Measurements from ENCODE around the gene TAGLN.
A peak's percentile ranks its signal among the peaks of the same experiment; 100 is the strongest.

The TAGLN gene

GRCh38 chr11:117178210-117179034 is 20.7 kb upstream of the TAGLN start, which contains the start of gene SIDT2:
SIDT2 (plus strand) TSS chr11:117178743; CDS start chr11:117179264, 521 bp downstream.
- Mint-ChIP-seq H3K4me3 (peak within 1 kb of the TSS; percentile 97 to 99 (median 97)), H3K27me3 (ENCODE audit: low read depth) (peaks cover 4% of the 10 kb centered on the region), H3K27ac (peak within 1 kb of the TSS; percentile 95 to 98 (median 96)), H3K36me3 (ENCODE audit: low read depth) (peaks cover 5% of the 10 kb centered on the region), H3K9me3 (no peaks in the 10 kb centered on the region), H3K4me1 (peaks cover 44% of the 10 kb centered on the region)
- TF ChIP-seq CTCF (IDR thresholded peaks at IDR 0.05; ENCODE audit: unreplicated experiment in 3 of 3): no peak

GRCh38 chr11:117179048-117179999 is 19.8 kb upstream of the TAGLN start:
- Mint-ChIP-seq H3K36me3 (ENCODE audit: low read depth) (peaks cover 14% of the 10 kb centered on the region), H3K27me3 (ENCODE audit: low read depth) (peaks cover 4% of the 10 kb centered on the region), H3K4me3 (peak overlapping the region; percentile 97 to 99 (median 97)), H3K4me1 (peaks cover 37% of the 10 kb centered on the region), H3K27ac (peak overlapping the region; percentile 88 to 98 (median 95)), H3K9me3 (no peaks in the 10 kb centered on the region)
- TF ChIP-seq CTCF (IDR thresholded peaks at IDR 0.05; ENCODE audit: unreplicated experiment in 3 of 3): no peak

GRCh38 chr11:117180020-117180419 is 19.1 kb upstream of the TAGLN start:
- Mint-ChIP-seq H3K36me3 (ENCODE audit: low read depth) (peaks cover 15% of the 10 kb centered on the region), H3K9me3 (no peaks in the 10 kb centered on the region), H3K27me3 (ENCODE audit: low read depth) (peaks cover 4% of the 10 kb centered on the region)

DNA sequence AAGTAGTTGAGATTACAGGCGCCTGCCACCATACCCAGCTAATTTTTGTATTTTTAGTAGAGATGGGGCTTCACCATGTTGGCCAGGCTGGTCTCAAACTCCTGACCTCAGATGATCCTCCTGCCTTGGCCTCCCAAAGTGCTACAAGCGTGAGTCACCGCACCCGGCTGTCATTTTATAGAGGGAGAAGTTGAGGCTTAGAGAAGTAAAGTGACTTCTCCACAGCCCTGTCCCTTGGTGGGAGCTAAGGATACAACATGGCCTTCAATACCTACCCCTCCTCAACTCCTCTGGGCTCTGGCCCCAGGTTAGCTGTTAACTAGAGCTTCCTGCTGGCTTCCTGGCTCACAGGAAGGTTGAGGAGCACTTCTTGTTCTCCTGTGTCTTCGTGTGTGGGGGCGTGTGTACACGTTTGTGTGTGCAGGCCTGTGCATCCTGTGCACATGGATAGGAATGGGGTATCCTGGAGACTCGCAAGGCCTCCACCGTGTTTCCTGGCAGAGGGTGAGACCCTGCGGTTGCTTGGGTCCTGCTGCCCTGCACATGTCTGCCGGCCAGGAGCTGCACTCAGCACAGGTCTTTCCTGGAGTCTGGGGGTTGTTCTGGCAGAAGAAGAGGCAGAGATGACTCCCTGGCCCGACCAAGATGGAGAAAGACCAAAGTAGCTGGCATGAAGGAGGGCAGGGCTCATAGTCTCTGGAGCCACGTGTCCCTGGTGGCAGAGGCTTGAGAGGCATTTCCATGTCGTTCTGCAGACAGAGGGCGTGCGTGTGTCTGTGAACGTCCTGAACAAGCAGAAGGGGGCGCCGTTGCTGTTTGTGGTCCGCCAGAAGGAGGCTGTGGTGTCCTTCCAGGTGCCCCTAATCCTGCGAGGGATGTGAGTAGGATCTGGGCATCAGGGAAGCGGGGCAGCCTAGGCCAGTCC is 18.2 kb upstream of the TAGLN start:
- Mint-ChIP-seq H3K4me1 (peaks cover 26% of the 10 kb centered on the region), H3K27ac (peak overlapping the region; percentile 40 to 98 (median 55)), H3K9me3 (no peaks in the 10 kb centered on the region), H3K27me3 (ENCODE audit: low read depth) (peaks cover 4% of the 10 kb centered on the region), H3K36me3 (ENCODE audit: low read depth) (peaks cover 19% of the 10 kb centered on the region), H3K4me3 (peak overlapping the region; percentile 97 to 99 (median 97))
- peak; percentile 33 to 55 (median 41) for TF ChIP-seq CTCF (IDR thresholded peaks at IDR 0.05; ENCODE audit: unreplicated experiment in 3 of 3)

More at GRCh38 chr11:117180020-117180419, 19.1 kb upstream of the TAGLN start:
- Mint-ChIP-seq H3K27ac (peak overlapping the region; percentile 88 to 98 (median 95)), H3K4me1 (peaks cover 34% of the 10 kb centered on the region), H3K4me3 (peak overlapping the region; percentile 97 to 99 (median 97))
- TF ChIP-seq CTCF (IDR thresholded peaks at IDR 0.05; ENCODE audit: unreplicated experiment in 3 of 3): no peak
